HG02840 (cell line): ENCODE measurements around the gene ANKRD1.
"Not testable (repeated sequence)": the region's sequence is repeated elsewhere in the genome, so short reads cannot be mapped to it uniquely, and the experiment has no call there.

Source experiments
- ATAC-seq: cut with Tn5 transposase; IDR thresholded peaks from one replicate; pipeline ENCODE4 v1.9.1; 2021; ENCODE audit warnings: mild to moderate bottlenecking, moderate library complexity, moderate number of reproducible peaks; ENCODE audit not compliant: unreplicated experiment, low FRiP score

ANKRD1 gene

DNA sequence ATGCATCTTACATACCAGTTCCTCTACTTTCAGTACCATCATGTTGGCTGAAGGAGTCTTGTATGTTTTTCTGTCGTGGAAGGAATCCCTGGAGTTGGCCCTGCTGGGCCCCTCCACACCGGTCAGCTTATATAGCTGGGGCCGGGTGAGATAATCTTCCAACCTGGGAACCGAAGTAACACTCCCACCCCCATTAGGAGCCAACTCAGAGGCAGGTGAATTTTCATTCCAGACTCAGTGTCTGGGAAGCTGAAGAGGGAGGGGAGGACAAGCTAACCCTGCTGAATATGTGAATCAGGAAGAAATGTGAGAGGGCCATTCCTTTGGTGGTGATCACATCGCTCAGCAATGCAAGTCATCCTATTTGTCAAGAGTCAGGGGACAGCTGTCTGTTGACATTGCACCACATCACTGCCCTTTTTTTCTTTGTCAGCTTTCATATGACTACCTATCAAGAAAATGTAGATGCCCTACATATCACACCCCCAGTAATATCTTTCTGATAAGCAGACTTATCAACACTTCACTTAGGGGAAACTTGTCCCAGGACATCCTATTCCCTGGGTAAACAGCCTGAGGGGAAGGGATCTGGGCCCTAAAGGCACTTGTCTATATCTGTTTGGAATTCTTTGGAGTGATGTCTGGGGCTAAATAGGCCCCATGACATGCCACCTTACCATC, at the start of gene ANKRD1:
Gene ANKRD1 (minus strand): TSS at position 102 of the 681 bp plus-strand sequence. CDS start 60 bp downstream, at position 42.
- ATAC-seq, result no peak

DNA sequence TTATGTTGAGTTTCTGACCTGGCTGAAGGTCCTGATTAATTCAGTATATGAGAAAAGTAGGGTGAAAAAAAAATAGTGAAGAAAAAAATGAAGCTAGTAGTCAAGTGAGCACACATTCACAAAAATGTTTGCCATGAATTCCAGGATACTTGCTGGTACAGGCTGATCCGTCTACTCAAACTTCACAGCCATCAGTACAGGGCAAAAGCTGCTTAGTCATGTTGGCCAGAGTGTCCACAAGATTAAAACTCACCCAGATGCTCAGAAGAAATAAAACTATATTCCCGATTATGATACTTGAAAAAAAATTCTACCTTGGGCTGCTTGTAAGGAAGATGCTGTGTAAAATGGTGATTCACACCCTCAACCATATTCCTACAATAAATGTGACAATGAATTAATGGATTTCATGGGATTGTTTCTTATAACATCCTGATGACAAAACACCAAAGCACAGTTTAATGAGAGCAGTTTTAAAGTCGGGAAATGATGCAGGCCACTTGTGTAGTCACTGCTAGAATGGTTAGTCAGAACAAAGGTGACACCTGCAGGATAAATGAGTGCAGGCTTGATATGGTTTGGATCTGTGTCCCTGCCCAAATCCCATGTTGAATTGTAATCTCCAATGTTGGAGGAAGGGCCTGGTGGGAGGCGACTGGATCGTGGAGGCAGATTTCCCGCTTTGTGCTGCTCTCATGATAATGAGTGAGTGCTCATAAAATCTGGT, 49.2 kb upstream of the ANKRD1 start:
- ATAC-seq, result no peak

DNA sequence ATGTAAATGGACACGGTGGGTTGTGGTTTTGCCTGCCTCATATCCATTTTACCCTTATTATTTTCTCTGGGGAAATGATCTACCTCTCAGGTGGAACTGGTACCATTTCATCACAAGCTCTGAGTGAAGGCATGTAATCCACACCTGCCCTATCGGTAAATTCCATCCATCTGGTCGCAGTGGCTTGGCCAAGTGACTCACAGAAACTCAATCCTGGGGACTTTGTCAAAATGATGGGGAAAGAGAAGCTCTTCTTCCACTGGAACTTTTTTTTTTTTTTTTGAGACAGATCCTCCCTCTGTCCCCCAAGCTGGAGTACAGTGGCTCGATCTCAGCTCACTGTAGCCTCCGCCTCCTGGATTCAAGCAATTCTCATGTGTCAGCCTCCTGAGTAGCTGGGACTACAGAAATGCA, 48.2 kb upstream of the ANKRD1 start:
- no peak for ATAC-seq

DNA sequence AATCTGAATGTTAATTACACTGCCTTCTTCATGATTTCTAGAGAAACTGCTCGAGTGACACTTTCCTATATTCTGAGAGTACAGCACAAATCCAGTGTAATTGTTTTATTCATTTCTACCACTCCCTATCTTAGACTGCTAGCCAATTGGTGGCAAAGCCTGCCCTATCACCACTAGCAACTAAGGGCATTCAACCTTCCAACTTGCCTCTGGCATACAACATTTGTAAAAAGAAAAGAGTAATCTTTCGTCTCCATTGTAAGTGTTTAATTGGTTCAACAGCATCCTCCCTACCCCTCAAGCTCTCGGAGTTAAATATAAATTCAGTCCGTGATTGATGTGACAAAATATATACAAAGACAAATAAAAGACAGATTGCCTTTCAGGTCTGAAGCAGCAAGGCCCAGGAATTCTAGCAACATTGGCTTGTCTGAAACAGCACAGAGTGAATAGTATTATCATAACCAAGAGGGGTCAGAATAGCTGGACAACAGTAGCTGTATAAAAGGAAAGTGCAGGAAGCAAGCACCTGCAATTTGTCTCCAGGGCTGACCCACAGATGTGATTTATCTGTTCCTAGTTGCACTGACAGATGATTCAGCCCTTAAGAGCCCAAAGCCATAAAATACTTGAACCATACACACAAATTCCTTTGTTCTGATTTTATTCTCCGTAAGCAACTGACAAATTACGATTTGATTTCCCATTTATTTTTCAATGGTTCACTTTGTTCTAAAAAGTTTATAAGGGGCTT, 47.6 kb upstream of the ANKRD1 start:
- ATAC-seq, result no peak

DNA sequence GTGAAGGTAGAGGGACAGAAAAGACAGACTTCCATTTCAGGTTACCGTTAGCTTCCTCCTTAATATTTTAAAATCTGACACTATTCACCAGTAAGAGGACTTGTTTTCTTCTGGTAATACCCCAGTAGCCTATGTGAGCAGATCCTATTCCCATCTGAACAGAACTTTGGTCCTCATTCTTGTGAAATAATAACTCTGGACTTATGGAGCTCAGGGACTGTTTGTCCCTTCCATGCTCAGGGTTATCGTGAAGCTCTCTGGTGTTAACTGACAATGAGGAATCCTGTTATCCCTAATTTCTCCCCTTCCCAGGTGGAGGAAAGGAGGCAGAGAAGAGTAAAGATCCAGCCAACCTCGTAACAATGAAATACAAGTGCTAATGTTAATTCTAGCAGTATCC, 47.0 kb upstream of the ANKRD1 start:
- no peak for ATAC-seq

DNA sequence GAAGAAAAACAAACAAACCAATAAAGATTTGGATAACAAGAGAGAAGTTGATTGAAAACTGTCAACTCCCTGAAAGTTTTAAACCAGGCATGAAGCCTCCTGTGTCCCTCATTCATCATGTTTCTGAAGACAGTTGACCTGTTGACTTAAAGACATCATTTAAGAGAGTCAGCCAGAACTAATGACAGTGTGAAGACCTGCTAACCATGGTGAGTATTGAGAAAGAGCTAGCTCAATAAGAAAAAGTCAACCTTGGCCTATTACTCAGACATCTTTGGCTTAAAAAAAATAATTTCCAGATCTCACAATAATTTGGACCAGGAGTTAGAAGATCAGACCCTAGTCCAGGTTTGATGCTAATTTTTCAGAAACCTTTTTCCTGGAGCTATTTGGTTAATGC, 45.3 kb upstream of the ANKRD1 start:
- no peak for ATAC-seq

DNA sequence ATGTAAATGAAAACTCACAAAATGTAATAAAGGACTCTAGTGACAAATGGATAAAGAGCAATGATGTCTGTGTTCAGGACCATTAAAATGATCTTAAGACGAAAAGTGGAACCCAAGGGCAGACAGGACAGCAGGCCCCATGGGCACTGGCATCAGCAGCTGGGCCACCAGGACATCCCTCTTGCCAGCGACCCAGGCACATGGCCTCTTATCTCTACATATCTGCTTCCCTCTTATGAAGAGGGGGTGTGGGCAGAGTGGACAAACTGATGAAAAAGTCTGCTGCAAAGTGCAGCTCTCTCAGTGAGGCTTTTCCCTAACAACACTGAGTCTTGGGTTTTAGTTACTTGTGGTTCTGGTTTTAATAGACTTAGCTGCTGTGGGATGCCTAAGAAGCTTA, 44.8 kb upstream of the ANKRD1 start:
- no peak for ATAC-seq

DNA sequence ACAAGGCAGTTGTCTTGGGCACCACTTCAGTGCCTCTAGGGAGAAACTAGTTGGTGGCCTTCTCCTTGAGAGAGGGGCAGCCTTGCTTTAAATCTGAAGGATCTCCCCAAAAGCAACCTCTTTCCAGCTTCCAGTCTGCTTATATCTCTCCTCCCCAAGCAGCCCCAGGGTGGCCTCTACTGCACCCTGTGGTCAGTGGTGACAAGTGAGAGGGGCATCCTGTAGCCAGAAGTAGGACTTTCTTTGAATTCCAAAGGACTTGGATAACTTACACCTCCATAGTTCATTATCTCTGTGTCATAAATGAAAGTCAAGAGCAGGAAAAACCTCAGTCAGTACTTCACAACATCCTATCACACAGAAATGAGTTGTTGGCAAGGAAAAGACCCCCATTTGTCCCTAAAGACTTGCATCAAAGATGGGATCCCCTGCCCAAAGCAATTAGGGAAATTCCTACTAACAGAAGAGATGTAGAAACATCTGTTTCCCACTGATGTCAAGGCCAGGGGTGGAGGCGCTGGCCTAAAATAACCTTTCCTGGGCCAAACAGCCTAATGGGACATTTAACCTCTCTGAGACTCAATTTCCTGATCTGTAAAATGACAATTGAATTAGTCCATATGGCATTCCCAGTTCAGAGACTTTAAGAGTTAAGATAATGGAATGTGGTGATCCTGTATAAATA, 44.0 kb upstream of the ANKRD1 start:
- no peak for ATAC-seq

DNA sequence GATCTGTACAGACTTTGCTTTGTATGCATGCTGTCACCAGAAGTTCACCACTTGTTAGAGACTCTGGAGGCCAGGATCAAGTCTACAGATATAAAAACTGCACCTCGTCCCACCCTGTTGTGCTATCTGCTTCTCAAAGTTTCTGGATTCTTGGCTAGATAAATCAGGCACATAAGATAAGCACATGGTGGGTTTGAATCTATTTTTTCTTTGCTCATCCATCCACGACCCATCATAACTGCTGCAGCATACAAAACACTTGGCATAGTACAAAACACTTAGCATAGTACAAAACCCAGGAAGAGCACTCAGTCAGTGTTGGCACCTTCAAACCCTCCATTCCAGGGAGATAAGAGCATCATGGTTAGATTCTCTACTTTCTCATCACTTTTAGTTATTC, 42.4 kb upstream of the ANKRD1 start:
- no peak for ATAC-seq

DNA sequence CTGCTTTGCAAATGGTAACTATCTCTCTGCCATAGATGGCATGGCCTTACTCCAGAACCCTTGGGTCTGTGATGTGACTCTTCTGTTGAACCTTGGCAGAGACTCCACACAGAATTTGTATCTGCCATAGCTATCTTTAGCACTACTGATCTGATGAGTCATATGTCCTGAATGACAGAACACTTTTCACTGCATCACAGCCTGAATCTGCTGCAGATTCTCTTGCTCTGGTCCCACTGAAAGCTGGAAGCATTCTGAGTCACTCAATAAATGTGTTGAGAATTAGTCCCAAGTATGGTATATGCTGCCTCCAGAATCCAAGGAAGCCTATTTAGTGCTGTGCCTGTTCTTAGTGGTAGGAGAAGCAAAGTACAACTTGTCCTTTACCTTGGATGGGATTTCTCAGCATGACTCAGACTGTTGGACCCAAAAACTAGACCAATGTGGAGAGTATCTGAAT, 39.5 kb upstream of the ANKRD1 start:
- ATAC-seq, result no peak

DNA sequence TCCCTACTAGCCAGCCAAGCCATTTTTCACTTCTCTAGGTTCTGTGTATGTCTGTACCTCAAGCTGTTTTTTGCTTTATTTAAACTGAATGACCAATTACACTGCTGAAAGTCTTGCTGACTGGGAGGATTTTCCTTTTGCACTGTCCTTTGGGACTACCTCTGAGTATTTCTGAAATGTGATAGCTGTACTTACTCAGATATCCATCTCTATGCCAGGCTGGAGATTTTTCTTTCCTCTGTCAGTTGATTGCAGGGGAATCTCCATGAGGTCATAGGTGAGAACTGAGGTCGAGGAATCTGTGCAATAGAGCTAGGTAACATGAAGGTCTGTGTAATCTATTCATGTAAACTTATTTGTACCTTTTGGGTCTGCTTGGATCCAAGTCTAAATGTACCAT, 38.9 kb upstream of the ANKRD1 start:
- ATAC-seq, result no peak

DNA sequence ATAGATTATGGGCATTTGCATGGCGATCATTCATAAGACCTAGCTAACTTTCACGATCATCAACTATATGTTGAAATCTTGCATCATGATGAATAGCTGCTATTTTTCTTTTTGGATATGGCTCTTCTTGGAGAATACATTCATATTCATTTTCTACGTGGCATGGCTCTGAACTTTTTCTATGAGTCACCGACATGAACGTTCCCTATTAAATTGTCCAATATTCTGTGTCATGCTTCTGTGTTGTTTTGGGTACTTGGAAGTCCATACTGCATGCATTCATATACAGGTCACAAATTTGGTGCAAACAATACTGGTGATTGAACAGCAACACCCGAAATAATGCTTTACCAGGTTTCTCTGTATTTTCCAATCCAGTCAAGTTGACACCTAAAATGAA, 37.9 kb upstream of the ANKRD1 start:
- no peak for ATAC-seq

DNA sequence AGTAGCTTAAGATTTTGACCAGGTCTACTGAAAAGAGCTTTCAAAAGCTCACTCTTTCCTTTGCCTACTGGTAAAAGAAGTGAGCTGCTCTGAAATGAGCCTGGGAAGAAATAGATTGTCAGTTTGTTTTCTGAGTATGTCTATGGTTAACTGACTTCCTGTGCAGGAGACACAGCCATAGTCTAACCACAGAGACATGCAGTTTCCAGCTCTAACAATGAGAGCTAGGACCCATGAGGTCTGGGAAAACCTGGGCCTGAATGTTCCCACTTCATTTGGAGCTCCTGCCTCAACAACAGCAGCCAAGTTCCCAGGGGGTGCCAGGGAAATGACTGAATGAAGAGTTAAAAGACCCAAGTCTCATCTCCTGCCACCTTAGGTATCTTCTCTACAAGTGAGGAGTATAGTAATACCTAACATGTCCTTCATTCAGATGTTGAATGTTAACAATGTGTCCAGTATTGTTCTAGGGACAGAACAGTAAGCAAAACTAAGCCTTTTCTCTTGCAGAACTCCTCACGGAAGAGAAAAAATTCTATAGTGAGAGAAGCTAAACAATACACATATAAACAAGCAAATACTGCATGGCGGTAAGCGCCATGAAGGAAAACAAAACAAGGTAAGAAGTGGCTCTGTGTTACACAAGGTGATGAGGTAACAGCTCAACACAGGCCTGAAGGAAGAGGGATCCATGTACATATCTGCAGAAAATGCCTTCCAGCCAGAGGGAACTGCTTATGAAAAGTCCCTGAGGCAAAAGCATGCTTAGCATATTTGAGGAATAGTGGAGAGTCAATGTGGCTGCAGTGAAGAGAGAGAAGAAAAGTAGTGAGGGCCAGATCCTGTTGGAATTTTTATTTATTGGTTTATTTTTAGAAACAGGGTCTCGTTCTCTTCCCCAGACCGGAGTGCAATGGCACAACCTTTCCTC, 26.4 kb upstream of the ANKRD1 start:
- ATAC-seq, result no peak

DNA sequence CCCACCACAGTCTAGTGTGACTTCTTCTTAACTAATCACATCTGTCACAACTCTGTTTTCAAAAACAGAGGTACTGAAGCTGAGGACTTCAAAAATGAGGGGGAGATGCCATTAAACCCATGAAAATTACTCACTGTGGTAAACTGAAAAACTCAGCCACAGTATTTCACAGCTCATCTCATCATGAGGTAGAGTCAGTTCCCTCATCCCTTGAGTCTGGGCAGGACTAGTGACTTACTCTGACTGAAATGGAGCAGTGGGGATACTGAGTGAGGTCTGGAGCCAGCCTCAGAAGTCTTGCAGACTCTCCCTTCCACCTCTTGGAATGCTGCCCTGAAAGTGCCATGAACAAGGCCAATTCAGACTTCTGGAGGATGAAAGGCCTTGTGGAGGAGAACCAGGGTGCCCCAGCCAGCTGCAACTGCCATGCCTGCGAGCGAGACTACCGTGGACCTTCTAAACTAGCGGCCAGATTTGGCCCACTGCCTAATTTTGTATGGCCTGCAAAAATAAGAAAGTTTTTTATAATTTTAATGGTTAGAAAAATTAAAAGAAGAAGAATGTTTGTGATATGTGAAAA, 24.7 kb upstream of the ANKRD1 start:
- ATAC-seq, result no peak

DNA sequence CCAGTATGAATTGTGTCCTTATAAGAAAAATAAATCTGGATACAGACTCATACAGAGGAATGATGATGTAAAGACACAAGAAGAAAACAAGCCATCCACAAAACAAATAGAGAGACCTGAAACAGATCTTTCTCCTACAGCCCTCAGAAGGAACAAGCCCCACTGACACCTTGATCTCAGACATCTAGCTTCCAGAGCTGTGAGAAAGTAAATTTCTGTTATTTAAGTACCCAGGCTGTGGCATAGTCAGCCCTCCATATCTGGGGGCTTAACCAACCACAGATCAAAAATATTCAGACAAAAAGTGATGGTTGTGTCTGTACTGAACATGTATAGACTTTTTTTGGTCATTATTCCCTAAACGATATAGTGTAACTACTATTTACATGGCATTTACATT, 23.9 kb upstream of the ANKRD1 start:
- no peak for ATAC-seq

DNA sequence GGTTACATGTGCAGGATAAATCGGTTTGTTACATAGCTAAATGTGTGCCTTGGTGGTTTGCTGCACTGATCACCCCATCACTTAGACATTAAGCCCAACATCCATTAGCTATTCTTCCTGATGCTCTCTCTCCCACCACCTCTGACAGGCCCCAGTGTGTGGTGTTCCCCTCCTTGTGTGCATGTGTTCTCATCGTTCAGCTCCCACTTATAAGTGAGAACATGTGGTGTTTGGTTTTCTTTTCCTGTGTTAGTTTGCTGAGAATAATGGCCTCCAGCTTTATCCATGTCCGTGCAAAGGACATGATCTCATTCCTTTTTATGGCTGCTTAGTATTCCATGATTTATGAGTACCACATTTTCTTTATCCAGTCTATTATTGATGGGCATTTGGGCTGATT, 22.1 kb upstream of the ANKRD1 start:
- ATAC-seq, result not testable (repeated sequence)

DNA sequence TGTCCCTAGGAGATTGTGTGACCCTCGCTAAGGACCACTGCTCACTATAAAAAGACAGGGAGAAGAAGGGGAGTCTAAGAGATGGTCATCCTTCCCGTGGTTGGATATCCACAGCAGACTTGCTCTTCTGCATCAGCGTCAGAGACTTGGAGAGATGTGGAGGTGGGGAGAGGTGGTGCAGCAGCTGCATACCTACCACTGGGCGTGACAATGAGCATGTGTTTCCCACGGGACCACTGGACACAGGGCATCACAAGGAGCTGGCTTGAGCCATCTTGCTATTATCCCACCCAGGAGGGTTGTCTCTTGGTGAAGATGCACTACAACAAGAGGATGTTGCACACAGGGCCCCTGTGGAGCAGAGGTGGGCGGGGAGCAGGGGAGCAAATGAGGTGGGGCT, 18.8 kb upstream of the ANKRD1 start:
- no peak for ATAC-seq

DNA sequence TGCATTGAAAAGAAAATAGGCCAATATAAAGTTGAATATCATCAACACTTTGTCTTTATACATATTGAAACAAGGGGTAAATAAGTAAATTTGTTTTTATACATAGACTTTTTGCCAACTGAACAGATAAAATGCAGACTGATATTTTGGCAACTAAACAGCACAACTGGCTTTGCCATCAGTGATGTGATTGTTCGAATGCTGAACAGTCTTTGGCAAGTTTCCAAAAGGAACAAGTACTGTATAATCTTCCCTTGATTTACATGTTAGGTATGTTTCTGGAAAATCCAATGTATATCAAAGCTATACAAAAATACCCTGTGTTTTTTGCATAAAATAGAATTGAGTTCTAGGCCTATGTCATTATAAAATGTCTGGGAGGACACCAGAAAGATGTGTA, 18.2 kb upstream of the ANKRD1 start:
- ATAC-seq, result no peak

DNA sequence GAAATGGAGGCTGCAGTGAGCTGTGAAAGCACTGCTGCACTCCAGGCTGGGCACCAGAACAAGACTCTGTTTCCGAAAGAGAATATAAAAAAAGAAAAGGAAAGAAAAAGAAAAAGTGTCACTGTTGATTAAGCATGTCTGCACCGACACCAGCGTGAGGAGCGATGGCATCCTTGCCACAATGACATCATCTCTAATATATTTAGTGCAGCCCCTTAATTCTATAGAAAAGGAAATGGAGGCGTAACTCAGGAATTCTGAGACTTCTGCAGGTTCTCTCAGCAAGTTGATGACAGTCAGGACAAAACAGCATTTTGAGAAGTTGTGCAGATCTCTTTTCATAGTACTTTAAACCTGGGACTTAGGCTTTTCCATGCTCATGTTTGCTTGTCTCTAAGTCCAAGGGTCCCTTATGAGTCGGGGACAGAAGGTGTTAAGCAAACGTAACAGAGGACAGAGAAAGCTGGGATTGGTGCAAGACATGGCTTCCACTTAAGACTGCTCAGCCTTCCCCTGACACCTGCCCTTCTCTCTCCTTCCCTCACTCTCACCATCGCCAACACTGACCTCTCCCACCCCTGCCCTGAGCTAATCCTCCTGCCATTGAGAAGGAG, 16.9 kb upstream of the ANKRD1 start:
- ATAC-seq, result no peak
